ENCODE results near the gene LBX2.
A peak's percentile ranks its signal among the peaks of the same experiment; 100 is the strongest.
"Not testable (repeated sequence)": the region's sequence is repeated elsewhere in the genome, so short reads cannot be mapped to it uniquely, and the experiment has no call there.

The LBX2 gene

DNA sequence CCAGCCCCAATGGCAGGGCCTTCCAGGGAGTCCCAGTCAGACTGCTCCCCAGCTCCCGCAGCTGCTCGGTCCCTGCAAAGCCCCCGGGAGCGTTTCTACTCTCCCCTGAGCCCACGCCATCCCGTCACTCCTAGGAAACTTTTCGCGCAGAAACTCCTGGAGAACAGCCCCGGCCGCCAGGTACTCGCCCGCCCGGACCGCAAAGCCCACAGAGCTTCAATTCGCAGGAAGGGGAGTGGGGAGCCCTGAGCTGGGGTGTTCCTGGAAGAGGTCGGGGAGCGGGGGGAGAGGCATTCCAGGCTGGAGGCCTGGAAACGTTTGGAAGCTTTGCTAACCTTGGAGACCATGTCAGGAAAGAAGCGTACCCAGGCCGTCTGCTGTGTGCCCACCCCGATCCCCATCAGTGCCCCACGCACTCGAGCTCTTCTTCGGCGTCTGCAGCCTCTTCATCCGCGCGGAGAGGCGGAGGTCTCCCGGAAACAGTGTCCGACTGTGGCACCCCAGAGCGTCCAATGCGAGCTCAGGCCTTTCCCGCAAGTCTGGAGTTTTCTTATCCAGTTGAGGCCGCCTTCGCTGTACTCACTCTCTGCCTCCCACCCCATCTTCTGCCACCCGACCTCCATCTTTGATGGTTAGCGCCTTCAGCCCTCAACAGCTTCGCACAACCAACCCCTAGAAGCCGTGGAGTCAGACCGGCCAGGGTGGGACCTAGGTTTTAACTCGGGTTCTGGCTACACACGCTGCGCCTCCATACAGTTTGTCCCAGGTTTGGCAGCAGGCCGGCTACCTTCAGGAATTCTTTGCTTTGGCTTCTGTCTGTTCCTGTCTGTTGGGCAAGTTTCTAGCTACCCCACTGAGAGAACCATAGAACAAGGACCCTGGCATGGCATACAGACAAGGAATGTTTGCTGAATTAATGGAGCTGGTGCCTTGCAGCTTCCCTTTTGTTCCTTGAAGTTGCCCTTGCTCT is 4.4 kb upstream of the LBX2 start:
- no peak for DNase-seq

DNA sequence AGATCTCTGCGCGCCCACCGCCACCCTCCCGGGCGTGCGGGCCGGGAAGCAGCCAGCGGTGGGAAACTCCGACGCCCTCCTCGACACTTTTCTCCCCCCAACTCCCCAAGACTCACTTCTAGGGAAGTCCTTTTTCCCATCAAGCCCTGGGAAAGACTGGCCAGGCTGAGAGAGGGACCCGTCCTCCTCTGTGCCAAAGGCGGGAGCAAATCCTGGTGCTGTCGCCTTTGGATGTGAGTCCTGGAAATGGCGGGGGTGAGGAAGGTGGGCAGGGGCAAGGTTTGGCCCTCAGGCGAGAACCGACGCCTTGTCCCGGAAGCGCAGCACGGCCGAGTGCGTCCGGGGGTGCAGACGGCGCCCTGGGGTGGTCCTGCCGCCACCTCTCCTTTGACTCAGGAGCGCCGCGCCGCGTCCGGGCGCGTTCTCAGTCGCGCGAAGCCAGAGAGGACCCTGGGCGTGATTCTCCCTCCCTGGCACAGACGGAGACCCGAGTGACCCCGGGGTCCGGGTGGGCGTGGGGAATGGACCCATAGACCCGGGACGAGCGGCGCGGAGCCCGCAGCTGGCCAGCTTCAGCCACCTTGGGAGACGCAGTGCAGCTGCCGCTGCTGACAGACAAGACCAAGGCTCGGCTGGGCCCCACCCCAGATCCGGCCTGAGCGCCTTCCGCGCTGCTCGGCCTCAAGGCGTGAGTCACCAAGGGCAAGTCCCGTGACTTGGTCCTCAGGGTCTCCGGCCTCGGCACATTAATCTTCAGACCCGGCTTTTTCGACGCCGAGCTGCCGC is 3.5 kb upstream of the LBX2 start:
- peak; percentile 64 for DNase-seq

DNA sequence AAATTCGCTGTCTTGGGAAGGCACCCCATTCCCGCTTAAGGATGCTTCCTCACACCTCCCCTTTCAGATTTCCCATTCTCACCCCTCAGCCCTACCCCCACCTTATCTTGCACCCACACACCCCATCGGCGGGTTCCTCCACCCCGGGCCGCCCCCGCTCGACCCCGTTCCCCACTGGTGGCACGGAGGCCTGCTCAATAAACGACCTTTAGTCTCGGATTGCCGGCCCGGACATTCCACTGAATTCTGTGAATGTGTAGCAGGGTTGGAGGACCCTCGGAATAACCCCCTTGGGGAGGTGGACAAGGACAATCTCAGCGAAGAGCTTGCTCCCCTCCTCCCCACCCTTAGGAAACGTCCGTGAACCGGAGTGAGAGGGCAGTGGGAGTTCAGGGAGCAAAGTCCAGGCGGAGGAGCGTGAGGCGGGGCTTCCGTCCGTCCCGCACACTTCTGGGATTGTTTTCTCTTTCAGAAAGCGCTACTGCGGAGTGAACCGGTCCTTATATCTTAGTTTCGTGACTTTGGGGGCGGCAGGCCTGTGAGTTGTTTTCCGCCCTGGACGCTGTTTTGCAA is 2.8 kb upstream of the LBX2 start:
- no peak for DNase-seq

DNA sequence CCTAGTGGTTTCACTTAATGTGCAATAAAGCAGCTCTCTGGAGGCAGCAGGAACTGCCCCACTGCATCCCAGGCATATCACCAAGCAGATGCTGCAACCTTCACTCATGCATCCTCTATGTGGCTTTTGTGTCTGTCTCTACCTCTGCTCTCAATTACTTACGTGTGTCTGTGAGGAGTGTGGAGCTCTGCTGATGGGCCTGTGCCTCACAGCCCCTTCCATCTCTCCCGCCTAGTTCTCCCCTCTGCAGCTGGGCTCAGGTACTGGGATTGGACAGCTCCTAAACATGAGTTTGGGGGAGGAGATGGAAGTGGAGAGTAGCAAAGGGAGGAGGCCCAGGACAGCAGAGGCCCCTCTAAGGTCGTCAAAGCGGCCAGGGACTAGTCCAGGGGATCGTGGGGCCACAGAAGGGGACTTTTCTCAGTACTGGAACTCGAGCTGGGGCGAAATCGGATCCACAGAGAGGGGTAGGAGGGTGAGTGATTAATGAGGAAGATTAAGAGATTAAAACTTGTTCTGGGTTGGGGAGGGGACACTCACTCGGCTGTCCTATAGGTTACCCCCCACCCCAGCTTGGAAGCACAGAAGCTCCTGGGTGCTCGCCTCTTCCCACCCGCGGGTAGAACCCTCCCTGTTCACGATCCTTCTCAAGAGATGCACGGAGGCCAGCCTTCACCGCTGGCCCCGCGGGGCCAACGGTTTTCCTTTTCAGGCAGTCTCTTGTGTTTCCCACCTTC is 2.1 kb upstream of the LBX2 start:
- DNase-seq: no peak

DNA sequence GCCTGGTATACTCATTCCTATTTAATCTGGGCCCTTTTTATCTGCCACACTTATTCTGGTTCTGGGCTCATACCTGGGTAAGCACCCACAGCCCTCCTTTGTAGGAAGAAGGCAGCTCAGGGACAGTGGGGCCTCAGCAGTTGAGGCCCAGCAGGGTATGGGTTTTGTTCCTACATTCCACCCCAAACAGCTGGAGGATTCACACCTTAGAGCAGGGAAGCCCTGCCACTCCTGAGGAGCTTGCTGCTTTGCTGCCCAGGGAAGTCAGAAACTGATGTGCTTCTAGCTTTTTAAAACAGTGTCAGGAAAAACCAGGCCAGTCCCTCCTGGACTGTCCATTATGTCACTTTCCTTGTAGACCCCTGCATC is 1.2 kb upstream of the LBX2 start:
- no peak for DNase-seq

DNA sequence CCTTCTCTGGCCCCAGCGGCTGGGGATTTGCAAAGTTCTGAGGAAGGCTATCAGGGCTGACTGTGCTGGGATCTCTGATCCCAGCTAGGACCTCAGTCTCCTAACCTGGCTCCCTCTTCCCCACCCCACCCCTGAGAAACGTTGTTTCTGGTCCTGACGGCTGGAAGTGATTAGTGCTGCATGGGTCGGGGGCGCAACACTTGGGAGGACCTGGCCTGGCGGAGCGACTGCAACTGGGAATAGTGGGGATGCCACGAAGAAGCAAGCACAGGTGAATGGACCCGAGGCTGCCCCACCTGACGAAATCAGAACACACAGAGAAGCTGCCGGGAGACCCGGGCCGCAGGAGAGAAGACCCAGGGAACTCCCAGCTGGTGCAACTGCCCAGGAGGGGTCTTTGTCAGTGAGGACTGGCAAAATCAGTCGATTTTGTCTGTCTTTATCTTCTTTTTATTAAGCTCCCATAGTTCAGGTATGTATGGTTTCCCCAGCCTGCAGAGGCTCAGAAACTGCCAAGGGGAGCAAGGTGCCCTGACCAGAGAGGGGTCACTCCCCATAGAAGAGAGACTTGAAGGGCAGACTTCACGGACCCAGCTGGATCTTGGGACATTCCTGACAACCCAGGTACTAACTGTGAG is 656 bp upstream of the LBX2 start:
- no peak for DNase-seq

DNA sequence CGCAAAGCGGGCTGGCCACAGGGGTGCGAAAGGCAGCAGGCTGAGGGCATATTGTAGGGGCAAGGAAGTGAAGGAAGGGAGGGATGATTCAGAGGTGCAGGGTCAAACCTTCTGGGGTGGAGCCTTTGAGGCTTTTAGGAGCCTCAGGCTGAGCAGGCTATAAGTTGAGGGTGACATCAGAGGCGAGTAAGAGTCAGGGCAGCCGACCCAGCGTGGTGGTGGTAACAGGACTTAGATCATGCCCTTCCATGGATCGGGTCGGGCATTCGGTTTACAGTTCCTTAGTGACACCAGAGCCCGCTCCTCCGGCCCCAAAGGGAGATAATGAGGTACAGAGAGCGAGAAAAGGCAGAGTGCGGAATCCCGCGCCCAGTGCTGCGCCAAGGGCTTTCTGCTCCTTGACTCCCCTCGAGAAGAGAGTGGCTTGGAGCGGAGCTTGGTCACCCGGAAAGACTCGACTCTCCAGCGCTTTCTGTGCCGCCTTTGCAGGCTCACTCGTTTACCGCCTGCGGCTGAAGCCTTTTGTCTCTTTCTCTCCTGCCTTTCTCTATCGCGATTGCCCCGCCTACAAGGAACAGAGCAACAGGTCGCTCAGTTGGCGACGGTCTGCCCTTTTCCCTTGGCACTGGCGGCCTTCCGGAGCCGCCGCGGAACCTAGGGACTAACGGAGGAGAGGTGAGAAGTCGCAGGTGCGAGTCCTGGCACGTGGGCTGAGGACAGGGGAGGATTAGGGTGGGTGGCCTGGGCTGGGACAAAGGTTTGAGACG is 720 bp downstream of the LBX2 start:
- DNase-seq: no peak

DNA sequence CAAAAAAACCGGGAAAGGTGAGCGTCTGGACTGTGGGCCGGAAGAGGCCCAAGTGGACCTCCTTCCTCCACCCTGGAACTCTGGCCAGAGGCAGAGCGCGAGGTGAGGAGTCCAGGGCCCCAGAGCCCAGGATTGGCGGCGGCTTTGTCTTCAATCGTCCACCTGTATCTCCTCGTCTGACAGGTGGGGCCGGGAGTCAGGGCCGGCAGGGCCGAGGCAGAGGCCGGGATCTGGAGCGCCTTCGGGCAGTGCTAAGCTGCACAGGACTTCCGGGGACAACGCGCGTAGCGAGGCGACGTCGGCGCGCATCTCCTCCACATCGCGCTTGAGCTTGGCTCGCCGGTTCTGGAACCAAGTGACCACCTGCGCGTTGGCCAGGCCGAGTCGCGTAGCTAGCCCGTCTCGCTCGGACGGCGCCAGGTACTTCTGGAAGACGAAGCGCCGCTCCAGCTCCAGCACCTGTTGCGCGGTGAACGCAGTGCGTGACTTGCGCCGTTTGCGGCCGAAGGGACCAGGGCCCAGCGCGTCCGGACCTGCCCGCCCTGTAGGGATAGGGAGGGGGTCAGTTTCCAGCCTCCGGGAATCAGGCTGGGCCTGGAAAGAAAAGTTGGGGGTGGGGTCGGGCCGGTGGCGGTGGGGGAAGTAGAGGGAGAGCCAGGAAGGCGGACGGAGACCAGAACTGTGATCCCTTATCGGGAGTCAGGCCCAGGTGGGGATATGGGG is 1.5 kb downstream of the LBX2 start:
- DNase-seq: no peak

DNA sequence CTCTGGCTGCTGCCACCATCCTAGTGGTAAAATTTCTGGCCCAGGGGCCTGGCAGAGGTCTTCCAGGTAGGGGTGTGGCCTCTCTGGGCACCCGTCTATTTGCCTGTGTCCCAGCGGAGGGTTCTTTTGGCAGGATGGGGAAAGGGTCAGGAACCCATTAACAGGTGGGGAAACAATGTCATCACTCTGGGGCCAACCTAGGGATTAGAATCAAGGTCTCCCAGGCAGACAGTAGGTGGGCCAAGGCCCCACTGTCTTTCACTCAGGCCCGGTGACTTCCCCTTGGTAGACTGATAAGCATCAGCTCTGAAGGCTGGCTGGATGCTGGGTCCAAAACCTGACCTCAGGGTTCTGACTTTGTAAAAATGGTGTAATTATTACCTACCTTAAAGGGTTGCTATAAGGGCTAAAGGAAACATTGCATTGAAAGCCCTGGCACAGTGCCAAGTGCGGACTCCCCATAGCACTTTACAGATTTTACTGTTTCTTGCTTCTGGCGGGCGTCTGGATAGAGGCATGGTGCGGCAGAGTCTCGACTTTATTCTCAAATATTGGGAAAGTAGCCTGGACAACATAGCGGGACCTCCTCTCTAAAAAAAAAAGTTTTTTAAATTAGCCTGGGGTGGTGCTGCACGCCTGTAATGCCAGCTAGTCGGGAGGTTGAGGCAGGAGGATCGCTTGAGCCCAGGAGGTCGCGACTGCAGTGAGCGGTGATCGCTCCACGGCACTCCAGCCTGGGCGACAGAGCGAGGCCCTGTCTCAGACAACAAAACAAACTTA is 2.2 kb downstream of the LBX2 start:
- DNase-seq: no peak

DNA sequence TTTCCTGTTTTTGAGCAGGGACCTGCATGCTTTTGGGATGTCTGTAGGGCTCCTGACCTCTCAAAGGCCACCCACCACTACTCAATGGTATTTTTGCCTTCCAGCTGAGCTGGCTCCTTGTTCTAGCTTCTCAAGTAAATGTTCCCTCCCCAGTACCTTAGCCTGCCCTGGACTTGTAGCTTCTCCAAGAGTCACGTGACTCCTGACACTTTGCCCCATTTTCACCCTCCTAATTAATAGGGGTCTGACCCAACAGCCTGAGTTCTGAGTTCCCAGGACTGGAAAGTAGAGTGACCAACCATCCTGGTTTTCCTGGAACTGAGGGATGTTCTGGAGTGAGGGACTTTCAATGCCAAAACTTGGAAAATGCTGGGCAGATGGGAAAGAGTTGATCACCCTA is 4.0 kb downstream of the LBX2 start:
- DNase-seq: no peak

DNA sequence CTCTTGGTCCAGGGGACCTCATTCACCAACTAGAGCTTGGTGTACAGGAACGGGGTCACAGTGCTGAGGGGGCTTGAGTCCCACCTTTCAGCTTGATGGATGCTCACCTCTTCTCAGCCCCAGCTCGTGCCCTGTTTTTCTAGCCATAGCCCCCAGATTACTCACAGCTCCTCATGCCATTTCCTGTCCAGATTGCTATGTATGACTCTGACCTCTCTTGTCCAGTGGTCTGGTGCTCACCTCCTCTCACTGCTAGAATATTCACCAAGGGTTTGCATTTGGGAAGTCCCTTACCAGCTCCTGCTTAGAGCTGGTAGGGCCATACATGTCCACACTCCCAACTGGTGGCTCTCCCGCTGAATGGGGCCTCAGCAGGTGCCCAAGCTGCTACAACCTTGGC is 5.9 kb downstream of the LBX2 start:
- no peak for DNase-seq

DNA sequence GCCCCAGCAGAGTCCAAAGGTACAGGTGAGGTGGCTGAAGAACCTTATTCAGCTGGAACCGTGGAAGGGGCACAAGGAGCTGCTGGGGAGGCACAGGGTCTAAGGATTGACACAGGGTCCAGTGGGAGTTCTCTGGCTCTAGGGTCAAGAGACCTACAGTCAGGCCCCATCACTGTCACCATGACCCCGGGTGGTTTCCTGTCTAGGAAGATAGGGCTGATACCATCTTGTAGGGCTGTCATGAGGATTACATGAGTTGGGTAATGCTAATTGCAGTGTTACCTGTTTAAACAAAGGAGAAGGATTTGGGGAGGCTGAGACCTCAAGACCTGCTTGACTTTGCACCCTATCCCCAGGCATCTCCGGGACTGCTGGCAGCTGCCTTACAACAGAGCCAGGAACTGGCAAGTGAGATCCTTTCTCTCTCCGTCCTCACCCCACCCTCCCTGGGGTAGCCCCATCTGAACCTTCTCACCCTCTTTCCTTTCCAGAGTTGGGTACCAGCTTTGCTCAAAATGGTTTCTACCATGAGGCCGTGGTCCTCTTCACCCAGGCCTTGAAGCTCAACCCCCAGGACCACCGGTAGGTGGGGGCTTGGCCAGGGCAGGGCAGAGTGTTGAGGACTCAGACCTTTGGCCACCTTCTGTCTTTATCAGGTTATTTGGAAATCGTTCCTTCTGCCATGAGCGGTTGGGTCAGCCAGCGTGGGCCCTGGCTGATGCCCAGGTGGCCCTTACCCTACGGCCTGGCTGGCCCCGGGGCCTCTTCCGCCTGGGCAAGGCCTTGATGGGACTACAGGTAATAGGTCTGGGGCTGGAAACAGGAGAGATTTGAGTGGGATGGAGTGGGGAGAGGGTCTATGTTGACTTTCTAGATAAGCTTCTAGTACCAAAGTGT is 7.5 kb downstream of the LBX2 start:
- DNase-seq: no peak

DNA sequence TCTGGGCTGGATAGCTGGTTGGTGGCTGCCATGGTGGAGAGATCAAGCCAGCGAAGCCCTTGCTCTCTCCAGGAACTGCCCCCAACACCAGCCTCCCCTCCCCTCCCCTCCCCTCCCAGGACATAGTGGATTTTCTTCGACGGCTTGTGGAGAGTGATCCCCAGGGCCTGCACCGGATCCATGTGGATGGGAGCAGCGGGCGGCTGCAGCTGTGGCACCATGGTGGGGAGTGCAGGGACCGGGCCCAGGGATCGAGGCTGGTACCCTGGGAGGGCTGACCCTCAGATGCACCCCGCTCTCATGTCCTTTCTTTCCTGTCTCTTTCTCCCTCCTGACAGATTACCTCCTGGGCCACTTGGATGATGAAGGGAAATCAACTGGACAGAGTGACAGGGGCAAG is 9.5 kb downstream of the LBX2 start:
- no peak for DNase-seq

DNA sequence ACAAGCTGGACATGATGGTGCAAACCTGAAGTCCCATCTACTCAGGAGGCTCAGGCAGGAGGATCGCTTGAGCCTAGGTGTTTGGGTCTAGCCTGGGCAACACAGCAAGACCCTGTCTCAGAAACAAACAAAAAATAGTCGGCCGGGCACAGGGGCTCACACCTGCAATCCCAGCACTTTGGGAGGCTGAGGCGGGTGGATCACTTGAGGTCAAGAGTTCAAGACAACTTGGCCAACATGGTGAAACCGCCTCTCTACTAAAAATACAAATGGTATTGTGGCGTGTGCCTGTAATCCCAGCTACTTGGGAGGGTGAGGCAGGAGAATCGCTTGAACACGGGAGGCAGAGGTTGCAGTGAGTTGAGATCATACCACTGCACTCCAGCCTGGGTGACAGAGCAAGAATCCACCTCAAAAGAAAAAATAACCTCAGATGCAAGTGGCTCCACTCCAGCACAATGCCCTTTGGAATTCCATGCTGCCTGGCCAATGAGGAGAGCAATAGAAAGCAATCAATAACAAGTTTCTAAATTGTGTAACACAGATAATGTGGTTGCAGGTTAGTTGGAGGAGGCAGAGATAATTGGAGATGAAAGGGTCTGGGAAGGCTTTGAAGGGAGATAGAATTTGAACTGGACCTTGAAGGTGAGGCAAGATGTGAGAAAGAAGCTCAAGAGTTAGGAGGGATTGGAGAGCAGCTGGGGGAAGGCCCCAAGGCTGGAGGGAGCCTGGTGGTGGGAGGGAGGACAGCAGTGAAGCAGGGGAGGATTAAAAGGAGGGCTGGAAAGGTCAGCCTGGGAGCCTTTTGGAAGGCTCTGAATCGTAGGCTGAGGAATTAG is 10.5 kb downstream of the LBX2 start:
- no peak for DNase-seq

DNA sequence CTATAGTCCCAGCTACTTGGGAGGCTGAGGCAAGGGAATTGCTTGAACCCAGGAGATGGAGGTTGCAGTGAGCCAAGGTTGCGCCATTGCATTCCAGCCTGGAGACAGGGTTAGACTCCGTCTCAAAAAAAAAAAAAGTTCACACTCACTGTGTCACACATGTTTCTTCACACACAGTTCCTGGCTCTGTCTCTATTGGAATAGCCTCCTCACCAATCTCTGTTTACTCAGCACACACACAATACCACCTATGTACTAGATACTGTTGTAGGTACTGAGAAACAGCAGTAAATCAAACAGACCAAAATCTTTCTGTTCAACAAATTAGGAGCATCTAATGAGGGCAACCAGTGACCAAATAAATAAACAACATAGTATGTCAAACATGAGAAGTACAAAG is 13.3 kb downstream of the LBX2 start:
- no peak for DNase-seq

DNA sequence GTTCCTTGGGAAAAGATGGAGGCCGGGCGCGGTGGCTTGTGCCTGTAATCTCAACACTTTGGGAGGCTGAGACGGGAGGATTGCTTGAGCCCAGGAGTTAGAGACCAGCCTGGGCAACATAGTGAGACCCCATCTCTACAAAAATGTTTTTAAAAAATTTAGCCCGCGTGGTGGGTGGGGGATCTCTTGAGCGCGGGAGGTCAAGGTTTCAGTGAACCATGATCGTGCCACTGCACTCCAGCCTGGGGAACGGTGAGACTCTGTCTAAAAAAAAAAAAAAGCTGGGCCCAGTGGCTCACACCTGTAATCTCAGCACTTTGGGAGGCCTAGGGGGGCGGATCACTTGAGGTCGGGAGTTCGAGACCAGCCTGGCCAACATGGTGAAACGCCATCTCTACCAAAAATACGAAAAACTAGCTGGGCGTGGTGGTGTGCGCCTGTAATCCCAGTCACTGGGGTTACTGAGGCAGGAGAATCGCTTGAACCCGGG is 15.7 kb downstream of the LBX2 start:
- DNase-seq: not testable (repeated sequence)

DNA sequence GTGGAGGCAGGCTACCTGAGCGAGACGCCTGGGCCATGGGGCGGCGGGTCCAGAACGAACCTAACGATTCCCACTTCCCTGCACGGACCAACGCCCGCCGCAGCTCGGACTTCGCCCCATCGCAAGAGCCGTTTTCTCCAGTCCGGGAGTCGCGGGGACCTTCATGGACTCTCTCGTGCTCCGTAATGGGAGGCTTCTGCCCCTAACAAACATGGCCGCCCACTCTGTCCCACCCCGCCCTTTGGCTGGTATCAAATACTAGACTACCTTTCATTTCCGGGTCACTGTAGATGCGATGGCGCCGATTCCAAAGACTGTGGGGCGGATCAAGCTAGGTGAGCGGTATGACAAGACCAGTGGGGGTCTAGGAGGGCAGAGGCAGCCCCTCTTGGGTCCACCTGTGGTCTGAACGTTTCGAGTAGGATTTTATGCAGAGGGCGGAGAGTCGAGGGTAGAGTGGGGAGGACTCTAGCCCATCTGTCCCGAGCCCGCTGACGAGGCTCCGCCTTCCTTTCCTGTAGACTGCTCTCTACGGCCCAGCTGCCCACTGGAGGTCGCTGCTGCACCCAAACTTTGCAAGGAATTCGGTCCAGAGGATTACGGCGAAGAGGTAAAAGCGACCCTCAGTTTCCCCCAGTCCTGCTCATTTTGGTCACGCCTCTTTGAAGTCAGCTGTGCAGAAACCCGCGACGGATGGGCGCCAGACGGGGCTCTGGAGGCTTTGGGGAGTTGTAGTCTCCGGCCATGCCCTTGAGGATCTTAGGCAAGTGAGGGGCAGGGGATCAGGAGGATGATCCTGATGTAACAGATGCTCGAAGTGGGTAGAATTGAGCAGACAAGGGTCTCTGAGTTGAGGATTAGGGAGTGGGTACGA is 16.4 kb downstream of the LBX2 start, which contains the start of the genes CCDC142 and TTC31:
CCDC142 (minus strand) TSS at position 198 of the 874 bp plus-strand sequence; CDS start at position 37, 161 bp downstream.
TTC31 (plus strand) TSS at position 281 of the 874 bp plus-strand sequence; CDS start at position 296, 15 bp downstream.
- no peak for DNase-seq

Data from cortex of kidney (tissue), 1 donor.